Fibroblast of skin of left quadriceps (primary cell): ENCODE measurements around the gene NTN3.

Experiments used
- DNase-seq, 2 experiments: peaks; one replicate each; pipeline ENCODE4 v3.0.0-alpha.2; 2013; ENCODE audit warnings: low read depth in 2 of 2

The NTN3 gene

DNA sequence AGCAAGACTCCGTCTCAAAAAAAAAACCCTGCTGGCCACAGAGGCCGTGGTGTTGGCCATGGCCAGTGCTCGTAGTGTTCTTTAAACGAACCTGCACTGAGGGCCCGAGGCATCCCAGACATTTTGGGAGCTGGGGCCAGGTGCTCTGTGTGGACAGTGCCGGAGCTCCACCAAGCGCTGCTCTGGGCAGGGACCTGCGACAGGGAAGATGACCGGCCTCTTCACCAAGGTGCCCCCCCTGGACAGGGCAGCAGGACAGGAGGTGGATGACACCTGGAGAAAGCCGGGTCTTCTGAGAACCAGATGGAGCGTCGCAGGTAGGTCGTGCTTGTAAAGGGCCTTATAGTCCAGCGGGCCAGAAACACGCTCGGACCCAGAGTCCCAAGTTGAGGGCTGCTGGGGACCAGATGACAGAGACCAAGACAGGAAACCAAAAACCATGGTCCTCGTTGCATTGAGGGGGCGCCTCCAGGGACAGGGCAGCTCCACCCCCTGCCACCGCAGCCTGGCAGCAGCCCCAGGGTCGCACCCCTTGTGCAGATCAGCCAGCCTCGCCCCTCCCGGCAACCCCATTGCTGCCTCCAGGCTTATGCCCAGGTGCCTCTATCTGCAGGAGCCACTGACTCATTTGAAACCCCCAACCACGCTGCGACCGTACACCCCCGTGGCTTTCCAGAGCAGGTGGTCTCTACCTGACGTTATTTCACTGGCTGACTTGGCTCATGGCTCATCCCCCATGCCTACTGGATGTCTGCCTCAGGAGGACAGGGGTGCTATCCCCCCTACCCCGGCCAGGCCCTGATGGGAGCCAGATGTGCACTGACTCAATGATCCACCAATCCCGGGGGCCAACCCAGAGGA lies 4.2 kb upstream of the NTN3 start:
- DNase-seq, result no peak

- peak; percentile 41 for DNase-seq
Observed at GRCh38 chr16:2467528-2468232, 3.4 kb upstream of the NTN3 start.

GRCh38 chr16:2468233-2468724 lies 2.8 kb upstream of the NTN3 start:
- DNase-seq, result no peak

DNA sequence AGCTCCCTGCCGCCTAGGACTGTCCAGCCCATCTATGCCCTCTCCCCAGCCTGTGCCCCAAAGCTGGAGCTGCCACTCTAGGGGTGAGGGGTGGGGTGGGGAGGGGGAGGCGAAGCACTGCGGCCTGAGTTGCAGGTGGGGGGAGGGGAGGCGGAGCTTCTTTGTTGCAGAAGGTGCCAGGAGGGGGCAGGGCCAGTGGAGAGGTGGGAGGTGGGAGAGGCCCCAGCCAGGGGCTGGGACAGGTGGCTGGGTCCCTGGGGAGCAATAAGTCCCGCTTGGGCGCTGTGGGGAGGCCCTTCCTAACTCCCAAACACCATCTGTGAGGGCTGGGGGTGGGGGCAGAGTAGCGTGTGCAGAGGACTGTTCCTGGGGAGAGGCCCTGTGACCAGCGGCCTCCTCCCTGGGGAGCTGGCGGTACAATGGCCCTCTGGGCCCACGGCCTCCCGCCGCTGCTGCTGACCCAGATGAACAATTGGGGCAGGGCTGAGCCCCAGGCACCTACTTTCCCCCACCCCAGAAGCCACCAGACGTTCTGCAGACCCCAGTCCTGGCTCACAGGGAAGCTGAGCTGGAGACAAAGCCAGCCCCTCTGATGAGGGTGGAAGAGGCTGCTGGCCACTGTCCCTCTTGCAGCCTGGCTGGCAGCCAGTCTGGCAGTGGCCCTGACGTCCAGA lies 2.2 kb upstream of the NTN3 start:
- DNase-seq, result no peak

DNA sequence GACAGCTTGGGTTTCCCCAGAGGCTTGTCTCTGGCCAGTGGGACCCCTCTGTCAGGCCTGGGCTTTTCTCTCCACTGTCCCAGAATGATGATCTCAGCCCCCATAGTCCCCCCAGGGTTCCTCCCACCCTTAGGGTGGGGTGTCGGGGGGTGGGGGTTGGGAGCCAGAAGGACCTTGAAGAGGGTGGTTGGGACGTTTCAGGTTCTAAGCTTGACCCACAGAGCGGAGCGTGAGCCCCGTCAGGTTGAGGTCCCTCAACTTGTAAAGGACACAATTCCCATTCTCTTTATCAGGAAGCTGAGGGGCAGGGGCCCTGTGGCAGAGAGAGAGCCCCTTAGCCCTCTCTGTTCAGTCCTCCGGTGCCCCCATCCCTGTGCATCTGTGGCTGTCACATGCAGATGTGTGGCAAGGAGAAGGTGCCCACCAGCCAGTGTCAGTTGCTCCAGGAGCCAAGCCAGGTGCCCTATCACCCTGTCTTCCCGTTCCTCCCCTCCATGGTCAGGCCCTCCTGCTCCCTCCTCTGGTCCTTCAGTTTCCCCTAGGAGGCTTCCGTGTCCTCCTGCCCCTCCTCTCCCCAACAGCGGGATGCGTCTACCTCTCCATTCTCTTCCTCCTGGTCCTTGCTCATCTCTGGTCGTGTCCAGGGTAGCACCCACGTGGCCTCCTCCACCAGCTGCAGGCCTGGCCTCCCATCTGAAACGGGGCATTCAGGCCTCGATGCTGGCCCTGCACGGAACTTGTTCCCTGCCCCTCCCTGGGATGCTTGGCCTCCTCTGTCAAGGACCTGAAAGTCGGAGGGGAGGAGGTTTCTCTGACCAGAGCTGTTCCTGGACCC lies 1.5 kb upstream of the NTN3 start:
- DNase-seq, result no peak

DNA sequence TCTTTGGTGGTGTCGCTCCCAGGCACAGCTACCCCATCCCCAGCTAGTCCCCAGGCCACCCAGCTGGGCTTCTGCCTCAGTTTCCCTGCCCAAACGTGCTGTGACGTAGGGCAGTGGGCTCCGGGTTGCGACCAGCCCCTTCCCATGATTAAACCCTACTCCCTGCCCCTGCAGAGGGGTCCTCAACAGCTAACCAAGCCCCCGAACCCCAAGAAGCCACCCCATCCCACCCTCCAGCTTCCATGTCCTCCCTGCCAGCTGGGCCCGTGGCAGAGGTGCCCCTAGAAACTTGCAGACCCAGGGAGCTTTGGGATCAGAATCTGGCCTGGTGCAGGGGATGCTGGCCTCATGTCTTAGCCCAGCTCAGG lies 879 bp upstream of the NTN3 start:
- no peak for DNase-seq

DNA sequence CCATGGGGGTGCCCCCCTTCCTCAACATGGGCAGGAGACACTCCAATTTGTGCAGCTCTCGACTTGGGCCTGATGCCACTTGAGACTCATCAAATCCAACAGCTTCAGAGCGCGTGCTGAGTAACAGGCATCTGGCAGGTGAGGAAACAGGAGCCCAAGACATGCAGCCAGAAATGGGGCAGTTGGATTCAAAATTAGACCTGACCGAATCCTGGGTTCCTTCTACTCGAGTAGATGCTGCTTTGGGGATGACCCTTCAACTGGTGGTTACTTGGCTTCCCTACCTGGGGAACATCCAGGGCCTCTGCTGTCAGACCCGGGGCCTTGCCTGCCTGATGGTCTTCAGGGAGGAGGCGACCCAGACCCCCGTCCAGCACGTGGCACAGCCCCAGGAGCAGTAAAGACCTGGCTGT lies 488 bp upstream of the NTN3 start:
- DNase-seq, result no peak

- no peak for DNase-seq
Observed at GRCh38 chr16:2471653-2472487, 773 bp downstream of the NTN3 start.

DNA sequence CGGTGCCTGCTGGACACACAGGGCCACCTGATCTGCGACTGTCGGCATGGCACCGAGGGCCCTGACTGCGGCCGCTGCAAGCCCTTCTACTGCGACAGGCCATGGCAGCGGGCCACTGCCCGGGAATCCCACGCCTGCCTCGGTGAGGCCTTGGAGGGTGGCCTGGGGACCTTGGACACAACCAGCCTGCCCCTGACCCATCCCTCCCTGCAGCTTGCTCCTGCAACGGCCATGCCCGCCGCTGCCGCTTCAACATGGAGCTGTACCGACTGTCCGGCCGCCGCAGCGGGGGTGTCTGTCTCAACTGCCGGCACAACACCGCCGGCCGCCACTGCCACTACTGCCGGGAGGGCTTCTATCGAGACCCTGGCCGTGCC lies 1.4 kb downstream of the NTN3 start:
- no peak for DNase-seq

GRCh38 chr16:2472885-2473445 lies 1.9 kb downstream of the NTN3 start:
- no peak for DNase-seq

- no peak for DNase-seq
Observed at GRCh38 chr16:2473446-2473926, 2.4 kb downstream of the NTN3 start.

DNA sequence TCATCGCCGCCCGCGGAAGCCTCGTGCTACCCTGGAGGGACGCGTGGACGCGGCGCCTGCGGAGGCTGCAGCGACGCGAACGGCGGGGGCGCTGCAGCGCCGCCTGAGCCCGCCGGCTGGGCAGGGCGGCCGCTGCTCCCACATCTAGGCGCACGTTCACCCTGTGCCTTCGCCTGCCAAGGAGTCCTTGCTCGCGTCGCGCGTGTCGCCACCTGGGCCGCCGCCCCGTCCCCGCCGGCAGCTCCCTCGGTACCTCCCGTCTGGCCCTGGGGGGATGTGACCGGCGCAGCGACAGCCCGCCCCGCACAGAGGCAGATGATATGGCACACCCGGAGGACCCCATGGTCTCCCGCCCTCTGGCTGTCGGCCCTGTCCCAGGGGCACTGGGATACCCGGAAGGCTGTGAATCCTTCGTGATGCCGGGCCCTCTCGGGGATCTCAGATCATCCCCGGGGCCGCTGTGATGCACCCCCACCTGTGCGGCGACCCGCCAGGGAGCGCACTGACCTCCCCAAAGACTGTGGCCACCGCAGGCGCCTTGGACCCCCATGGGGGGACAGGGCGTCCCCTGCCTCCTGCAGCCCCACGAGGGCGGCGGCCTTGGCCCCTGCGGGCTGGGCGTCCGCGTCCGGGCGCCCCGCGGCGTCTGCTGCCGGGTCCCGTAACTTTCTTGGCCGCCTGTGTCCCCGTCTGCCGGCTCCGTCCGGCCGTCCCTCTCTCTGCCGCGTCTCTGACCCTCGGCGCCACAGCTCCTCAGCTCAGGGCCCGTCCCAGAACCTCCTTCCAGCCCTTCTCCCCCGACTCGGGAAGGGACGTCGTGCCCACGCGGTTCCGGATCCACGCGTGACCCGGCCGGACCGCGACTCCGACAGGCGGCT lies 3.1 kb downstream of the NTN3 start:
- DNase-seq, result no peak

- peak; percentile 53 to 63 for DNase-seq
Observed at GRCh38 chr16:2474877-2475412, 3.8 kb downstream of the NTN3 start, which contains the start of gene TBC1D24. Gene TBC1D24 (plus strand): TSS chr16:2475127. CDS start chr16:2496149, 21,022 bp downstream.

DNA sequence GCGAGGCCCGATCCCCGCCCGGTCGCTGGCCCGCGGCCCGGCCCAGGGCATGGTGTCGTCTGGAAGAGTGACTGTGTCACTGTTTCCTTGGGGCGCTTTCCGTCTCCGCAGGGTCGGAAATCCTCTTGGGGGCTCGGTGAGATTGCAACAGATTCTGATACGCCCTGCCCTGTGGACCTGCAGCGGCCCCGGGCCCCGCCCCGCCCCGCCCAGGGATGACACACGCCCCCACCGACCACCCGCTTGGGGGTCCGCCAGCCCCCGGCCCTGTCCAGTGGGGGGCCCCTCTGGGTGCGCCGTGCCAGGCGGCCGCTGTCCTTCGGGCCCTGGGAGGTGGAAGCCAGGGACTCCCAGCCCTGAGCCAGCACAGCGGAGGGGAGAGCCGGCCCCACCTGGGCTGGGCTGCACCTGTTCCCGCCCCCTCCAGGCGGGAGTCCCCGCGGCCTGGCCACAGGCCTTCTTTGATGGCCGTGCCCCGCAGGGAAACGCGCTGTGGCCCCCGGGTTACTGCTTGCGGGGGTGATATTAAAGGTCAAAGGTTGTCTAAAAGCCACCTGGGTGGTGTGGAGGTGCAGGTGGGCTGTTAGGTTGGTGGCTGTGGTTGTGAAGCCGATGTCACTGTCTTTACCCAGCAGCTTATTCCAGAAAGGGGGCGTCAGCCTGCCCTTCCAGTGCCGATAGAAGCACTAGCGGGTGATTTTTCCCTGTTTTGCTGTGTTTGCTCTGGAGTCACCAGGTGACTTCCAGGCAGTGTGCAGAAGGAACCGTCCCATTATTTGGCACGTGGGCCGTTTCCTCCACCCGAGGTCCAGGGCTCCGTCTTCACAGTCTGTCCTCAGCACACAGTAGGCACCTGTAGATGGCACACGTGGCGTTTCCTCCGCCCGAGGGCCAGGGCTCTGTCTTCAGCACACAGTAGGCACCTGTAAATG lies 4.6 kb downstream of the NTN3 start:
- no peak for DNase-seq

DNA sequence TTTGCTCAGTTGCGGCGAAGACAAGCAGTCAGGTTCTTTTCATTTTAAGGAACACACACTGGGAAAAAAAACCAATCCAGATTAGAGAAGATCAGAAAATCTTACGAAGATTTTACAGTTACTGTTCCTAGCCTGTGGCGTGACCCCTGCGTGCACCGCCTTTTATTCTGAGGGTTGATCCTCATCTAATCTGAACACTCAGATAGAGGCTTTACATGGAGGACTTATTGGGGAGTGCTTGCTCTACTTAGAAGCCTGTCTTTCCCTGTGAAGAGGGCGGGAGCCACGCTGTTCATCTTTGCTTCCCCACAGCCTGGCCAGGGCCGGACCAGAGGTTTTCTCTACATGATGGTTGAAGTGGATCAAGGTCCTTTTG lies 5.2 kb downstream of the NTN3 start:
- DNase-seq, result no peak

DNA sequence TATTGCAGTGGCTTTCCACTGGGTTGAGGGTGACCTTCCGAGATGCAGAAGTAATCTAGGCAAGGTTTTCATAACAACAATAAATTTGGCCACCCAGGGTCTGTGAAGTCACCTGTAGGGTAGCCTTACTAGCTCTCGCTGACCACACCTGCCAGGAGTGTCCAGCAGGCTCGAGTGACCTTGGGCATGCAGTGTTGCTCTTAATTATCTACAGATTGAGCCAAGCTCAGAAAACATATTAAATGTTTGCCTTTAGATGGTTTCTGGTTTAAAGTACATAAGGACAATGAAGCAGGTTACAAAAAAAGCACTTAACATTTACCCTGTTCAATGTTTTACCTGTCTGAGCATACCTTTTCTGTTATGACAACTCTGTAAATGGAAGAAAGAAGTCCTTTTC lies 5.6 kb downstream of the NTN3 start:
- no peak for DNase-seq

DNA sequence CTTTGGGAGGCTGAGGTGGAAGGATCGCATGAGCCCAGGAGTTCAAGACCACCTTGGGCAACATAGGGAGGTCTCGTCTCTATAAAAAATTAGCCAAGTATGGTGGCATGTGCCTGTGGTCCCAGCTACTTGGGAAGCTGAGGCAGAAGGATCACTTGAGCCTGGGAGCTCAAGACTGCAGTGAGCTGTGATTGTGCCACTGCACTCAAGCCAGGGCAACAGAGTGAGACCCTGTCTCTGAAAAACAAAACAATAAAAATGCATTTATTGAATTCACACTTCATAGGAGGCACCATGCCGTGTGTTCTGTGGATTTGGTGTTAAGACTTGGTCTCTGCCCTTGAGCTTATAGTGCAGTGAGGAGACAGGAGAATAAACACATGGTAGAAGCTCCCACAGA lies 6.2 kb downstream of the NTN3 start:
- no peak for DNase-seq

- DNase-seq, result no peak
Observed at GRCh38 chr16:2478279-2478678, 7.2 kb downstream of the NTN3 start.
